Activated gamma-delta T cell treated with Interleukin-2 at 50 U/mL for 16 hours (primary cell): ENCODE measurements around the gene PYCARD.
A peak's percentile ranks its signal among the peaks of the same experiment; 100 is the strongest.
"Not testable (repeated sequence)": the region's sequence is repeated elsewhere in the genome, so short reads cannot be mapped to it uniquely, and the experiment has no call there.

Experiments
- DNase-seq: peaks from one replicate; pipeline ENCODE4 v3.0.0-alpha.2; 2020

The PYCARD gene

DNA sequence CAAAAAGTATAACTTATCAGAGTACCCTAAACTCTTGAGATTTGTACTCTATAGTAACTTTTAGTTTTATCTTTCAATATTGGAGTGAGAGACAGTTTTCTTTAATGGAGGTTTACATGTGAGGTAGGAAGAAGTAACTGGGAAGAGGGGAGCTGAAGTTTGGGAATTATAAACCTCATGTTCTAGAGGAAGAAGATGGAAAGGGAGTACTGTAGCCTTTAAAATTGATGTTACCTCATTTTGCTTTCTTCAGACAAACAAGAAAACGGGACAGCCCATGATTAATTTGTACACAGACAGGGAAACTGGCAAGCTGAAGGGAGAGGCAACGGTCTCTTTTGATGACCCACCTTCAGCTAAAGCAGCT is 13.2 kb downstream of the PYCARD start:
- no peak for DNase-seq

DNA sequence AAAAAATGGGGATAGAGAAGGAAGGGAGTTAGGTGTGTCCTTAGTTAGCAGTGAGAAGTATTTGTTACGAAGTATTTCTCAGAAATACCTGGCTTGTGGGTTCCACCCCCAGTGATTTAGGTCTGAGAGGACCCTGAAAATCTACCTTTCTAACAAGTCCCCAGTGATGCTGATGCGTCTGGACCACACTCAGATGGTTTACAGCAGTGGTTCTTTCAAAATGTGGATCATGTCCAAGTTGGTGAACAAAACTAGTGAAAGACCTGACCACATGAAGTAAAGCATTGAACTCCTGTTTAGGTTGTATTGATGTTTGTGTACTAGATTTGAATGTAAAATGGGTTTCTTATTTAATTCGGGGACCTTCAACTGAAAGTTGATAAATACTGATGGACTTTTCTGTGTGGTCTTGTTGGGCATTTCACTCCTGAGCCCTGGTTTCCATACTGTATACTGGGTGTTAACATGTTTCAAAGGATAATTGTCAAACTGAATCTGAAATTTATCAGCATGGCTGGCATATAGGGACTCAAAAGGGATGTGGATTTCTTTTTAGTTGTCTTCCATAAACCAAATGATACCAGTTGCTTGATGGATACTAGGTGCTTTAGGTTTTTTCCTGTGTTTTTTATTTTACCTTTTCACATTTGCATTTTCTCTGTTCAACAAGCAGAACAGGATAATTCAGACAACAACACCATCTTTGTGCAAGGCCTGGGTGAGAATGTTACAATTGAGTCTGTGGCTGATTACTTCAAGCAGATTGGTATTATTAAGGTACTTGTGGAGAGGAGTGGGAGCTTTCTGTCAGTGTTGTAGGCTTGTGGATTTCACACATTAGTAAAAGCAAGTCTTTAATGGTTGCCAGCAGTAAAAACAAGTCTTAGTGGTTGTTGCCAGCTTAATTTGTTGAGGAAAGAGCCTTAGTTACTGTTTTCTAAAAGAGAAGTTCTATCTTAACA is 13.8 kb downstream of the PYCARD start:
- no peak for DNase-seq

DNA sequence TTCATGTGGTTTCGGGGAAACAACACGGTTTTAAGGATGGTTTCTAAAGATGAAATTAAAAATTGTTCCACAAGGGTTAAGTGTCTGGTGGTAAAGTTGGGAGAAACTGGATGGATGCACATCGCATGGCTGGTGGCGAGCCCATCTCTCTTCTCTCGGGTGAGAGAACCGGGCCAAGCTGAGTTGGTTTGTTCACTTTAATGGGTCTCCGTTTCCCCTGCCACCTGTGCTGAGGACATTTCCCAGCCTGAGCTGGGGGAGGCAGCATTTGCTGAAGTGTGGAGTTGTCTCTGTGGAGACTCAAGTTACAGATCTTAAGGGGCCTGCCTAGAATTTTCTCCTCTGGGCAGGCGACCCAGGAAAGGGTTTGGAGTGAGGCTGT is 14.8 kb downstream of the PYCARD start:
- DNase-seq = no peak

DNA sequence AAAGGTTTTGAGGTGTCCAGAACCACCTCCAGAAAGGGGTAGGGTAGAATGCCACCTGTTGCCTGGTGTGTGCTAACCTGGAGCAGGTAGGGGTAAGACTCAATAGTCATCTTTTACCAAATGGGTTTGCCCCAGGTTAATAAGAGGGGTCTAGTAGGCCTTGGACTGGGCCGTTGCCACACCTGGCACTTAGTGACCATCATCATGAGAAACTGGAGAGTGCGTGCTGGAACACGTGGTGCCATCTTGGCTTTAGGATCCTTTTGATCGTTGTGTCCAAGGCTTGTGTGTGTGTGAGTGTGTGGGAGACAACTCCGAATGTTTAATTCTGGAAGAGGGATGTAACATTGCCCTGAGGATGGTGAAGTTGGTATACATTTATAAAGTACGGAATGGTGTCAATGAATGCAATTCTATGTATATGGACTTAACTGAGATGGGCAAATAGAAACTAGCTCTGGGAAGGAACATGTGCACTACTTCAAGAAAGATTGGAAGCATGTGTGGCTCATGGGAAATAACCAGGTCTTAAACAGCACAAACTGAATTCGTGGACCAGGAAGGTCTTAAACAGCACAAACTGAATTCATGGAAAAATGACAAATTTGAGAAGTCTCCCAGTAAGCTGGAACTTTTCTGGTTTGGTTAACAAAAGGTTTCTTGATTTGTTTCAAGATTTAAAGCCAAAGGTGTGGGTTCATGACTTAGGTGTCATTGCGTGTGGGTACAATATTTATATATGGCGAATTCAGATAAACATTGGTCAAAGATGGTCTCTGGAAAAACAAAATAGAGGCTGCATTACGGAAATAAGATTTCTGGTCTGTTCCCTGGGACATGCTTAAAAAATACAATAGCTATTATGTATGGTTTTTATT is 15.4 kb downstream of the PYCARD start:
- DNase-seq = no peak

DNA sequence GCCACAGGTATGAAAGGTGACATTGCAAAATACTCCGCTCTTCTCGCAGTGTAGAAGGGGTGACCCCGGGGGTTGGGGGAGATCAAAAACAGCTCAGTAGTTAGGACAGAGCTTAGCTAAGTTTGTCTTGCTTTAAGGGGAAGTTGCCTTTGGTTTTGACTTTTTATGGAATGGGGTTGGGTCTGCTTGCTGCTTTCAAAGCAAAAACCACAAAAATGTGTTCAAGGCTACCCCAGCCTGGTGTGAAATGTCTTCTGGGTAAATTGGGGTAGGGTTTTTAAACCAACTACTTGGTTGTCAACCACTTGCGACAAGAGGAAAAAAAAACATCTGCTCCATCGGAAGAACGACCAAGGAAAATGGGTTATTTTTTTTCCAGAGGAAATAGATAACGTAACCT is 16.4 kb downstream of the PYCARD start:
- no peak for DNase-seq

DNA sequence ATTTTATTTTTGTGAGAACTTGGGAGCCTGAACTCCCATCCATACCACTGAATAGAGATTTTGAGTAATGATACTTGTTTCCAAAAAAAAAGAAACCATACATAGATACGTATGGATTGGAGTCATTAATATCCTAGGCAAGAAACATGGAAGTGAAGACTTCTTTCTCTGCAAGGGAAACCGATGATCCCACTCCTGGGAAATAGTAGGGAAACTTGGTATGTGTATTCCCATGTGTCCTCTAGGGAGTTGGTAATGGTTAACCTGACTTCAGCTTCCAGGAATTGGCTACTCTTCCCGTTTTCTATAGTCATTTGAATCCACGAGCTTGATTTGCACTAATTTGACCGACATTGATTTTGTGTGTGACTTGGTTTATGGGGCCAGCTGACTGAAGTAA is 17.2 kb downstream of the PYCARD start:
- DNase-seq = no peak

DNA sequence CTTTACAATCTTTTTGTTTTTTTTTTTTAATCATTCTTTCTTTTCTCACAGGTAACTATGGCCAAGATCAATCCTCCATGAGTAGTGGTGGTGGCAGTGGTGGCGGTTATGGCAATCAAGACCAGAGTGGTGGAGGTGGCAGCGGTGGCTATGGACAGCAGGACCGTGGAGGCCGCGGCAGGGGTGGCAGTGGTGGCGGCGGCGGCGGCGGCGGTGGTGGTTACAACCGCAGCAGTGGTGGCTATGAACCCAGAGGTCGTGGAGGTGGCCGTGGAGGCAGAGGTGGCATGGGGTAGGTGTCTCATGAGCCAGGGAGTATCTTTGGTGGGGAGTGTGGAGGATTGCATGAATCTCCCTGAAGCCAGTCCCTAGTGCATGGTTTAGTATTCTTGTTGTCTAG is 17.7 kb downstream of the PYCARD start:
- no peak for DNase-seq

DNA sequence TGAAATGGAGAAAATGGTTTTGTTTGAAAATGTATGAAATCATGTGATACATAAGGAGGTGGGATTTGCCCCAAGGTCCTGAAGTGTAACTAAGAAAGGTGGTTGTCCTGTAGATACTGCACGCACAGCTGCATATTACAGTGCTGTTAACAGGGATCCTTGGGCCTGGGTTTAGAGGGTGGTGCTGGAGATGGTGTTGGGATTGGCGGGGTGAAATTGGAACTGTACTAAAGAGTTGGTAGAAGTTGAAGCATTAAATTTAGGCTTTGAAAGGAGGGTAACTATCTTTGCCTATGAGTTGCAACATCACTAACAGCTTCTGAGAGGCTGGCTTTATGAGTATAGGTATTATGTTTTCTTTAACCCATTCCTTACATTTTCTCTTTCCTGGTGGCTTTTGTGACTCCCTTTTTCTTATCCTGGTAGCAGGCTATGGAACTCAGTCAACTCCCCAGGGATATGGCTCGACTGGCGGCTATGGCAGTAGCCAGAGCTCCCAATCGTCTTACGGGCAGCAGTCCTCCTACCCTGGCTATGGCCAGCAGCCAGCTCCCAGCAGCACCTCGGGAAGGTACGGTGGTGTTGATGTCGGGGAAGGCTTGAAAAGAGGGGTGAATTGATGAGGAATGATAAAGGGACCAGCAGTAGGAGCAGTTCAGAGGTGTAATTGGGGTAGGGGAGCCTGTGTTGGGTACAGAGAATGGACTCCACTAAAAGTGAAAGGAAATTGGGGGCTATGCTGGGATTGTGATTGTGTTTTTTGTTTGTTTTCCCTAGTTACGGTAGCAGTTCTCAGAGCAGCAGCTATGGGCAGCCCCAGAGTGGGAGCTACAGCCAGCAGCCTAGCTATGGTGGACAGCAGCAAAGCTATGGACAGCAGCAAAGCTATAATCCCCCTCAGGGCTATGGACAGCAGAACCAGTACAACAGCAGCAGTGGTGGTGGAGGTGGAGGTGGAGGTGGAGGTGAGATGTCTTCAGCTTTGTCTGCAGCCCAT is 18.8 kb downstream of the PYCARD start:
- no peak for DNase-seq

DNA sequence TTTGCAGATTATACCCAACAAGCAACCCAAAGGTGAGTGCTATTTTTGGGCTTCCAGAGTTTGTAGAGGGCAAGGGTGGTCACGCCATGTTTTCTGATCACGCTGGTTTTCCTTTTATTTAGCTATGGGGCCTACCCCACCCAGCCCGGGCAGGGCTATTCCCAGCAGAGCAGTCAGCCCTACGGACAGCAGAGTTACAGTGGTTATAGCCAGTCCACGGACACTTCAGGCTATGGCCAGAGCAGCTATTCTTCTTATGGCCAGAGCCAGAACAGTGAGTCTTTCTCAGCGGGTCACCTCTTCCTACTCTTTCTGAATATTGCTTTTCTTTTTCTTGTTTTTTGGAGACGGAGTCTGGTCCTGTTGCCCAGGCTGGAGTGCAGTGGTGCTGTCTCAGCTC is 20.2 kb downstream of the PYCARD start:
- DNase-seq = no peak

DNA sequence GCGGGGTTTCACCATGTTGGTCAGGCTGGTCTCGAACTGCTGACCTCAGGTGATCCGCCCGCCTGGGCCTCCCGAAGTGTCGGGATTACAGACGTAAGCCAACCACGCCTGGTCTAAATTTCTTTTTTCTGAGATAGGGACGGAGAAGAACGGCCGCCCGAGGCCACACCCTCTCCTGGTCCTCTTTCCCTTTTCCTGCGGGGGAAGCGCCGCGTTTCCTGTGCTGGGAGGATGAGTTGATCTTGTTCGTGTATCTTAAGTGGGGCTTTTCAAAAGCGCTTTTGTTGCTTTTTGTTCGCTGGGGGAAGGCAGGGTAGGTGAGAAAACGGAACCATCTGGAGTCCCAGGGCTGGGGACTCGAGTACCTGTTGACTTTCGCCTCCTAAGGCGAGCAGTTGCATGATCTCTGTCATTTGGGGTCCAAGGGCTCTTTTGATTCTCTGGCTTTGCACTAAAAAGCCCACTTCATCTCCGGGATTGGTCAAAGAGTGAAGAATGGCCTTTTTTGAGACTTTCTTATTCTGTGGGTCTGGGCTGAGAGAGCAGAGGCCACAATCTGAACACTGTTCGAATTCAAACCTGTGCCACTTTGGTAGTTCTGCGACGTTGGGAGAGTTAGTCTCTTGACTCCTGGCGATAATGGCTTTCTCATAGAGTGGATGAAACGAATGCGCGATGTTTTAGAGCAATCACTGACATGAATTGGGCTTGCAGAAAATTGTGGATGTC is 21.3 kb downstream of the PYCARD start:
- DNase-seq = no peak

DNA sequence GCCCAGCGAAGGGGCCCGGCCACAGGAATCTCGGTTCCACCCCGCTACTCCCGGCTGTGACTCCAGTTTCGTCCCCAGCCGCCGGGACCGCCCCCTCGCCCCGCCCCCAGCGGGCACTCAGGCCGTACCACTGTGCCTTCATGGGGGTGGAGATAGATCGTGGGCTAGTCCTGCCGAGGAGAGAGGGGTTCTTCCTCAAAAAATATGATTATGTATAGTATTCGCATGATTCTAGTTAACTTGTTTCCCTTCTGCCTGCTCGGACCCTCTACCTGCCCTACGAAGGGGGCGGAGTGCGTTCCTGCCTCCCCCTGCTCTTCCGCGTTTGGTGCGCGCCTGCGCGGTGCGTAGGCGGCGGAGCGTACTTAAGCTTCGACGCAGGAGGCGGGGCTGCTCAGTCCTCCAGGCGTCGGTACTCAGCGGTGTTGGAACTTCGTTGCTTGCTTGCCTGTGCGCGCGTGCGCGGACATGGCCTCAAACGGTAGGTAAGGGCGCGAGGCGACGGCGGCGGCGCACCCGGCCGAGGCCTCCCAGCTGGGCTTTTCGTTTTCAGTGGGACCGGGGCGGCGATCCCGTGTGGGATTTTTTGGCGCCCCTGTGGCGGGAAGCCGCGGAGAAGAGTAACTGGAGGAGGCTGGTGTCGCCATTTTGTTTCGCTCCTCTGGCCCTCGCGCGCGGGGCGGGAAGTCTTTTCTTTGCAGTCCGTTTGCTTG is 22.7 kb downstream of the PYCARD start, which contains the start of gene FUS:
Gene FUS, plus strand, starts transcription at position 393 of the 713 bp plus-strand sequence. Its CDS starts 76 bp downstream, at position 469.
- peak; percentile 88 for DNase-seq

DNA sequence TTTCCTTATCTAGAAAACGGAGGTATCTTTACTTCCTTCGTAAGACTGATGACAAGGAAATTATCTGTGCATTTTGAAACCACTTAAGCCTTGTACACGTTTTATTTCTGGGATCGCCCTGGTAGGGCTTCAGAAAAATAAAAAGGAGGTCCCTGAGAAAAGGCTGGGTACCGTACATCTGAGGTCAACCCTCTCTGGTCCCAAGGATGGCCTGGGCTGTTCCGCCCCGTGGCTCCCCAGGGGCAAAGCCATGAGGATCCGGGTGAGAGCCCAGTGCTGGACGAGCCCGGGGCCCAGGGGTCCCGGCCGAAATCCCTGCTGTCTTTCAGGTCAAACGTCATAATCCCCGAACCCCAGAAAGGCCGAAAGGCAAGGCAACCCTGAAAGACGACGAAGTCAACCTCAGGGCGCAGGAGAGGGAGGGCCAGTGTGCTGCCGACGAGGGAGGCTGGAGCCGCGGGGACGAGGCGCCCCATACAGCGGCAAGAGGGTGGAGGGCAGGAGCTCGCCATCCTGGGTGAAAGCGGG is 23.3 kb downstream of the PYCARD start:
- no peak for DNase-seq

DNA sequence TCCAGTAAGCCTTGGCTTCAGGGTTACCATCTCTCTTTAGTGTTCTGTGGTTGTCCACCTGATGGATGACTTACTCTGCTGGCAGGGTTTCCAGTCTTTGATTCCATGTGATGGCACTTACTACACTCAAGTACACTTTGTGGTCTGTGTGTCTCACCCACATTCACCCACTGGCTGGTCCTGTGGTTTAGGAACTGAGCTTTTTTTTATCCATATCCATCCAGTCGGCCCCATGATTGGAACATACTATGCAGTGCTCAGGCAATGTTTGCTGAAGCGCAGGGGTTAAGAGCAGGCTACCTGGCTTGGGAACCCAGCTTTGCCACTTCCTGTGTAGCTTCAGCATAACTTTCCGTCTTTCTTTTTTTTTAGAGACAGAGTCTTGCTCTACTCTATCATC is 25.4 kb downstream of the PYCARD start:
- DNase-seq = peak; percentile 42

DNA sequence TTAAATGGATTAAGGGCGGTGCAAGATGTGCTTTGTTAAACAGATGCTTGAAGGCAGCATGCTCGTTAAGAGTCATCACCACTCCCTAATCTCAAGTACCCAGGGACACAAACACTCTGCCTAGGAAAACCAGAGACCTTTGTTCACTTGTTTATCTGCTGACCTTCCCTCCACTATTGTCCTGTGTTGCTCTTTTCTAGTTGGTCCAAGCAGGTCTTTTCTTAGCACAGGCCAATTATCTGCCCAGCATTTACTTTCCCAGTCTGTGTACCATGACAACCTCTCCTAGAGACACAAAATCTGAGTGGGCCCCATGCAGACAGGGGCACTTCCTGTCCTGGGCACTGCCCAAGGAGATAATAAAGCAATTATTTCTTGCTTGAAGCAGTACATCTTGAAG is 32.5 kb downstream of the PYCARD start:
- not testable (repeated sequence) for DNase-seq

DNA sequence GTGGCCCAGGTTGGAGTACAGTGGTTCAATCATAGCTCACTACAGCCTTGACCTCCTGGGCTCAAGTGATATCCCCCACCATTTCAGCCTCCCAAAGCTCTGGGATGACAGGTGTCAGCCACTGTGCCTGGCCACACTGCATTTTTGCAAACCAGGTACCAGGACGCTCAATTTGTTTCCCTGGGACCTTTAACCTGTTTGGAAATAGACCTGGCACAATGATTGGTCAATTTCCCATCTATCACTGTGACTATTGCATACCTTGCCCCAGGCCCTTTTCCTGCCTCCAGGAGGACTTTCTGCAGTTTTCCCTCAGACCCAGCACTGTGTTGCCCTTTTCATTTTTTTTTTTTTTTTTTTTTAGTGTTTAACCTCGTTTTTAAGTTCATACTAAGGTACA is 33.7 kb downstream of the PYCARD start:
- no peak for DNase-seq

DNA sequence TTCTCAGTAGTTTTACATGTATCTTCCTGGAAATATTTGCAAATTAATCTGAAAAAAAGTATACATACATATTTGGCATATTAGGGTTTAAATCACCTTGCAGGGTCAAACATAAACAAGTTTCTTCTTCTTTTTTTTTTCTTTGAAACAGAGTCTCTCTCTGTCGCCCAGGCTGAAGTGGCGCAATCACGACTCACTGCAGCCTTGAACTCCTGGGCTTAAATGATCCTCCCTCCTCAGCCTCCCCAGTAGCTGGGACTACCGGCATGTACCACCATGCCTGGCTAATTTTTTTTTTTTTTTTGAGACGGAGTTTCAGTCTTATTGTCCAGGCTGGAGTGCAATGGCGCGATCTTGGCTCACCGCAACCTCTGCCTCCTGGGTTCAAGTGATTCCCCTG is 35.2 kb downstream of the PYCARD start:
- DNase-seq = no peak

DNA sequence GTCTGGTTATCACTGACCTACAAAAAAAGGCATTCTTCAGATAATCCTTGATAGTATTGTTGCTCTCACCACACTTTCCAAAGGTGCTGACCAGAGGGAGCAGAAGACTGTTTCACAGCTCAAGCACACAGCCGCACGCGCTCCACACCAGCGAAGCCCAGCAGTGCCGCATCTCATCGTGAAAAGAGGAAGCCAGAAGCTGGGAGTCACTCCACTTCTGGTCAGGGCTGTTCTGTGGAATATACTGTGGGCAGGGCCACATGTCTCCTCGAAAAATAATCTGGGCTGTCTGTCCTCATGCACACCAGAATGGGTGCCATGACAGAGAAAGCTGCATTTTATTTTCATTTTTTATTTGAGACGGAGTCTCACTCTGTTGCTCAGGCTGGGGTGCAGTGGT is 45.4 kb downstream of the PYCARD start:
- no peak for DNase-seq
